A549 (cell line): Measurements from ENCODE around the gene UBE2R2.
"Not testable (repeated sequence)": the region's sequence is repeated elsewhere in the genome, so short reads cannot be mapped to it uniquely, and the experiment has no call there.

Source experiments
- CTCF ChIP-seq: fragments of >200 bp; sonication (Bioruptor Twin); formaldehyde crosslinking; IDR thresholded peaks from 3 replicates; pipeline ENCODE4 v1.5.1; 2016
- RFX5 ChIP-seq: fragments of 450-650 bp; IDR thresholded peaks from 2 replicates; pipeline ENCODE4 v1.7.1; 2014; ENCODE audit warnings: antibody characterized with exemption, mild to moderate bottlenecking, moderate library complexity
- RNF2 ChIP-seq: fragments of 200-600 bp; sonication (generic); IDR thresholded peaks from 2 replicates; pipeline ENCODE4 v1.6.1; 2016; ENCODE audit warnings: low read depth, mild to moderate bottlenecking, antibody characterized with exemption, moderate library complexity, borderline replicate concordance
- ZC3H11A ChIP-seq: fragments of 450-650 bp; IDR thresholded peaks from 2 replicates; pipeline ENCODE4 v1.6.1; 2014; ENCODE audit warnings: antibody characterized with exemption, mild to moderate bottlenecking

- not testable (repeated sequence) for TF ChIP-seq RNF2, CTCF, ZC3H11A, RFX5
These were observed 14.9 kb upstream of the UBE2R2 start for GRCh38 chr9:33801943-33802500.
